ENCODE results near the gene PLTP. TPM values are rescaled to one million over a fixed set of nuclear protein-coding genes. Genes with fewer than 3 reads are reported as not detected.
"Not testable (repeated sequence)": the region's sequence is repeated elsewhere in the genome, so short reads cannot be mapped to it uniquely, and the experiment has no call there.

The PLTP gene
- total RNA-seq, 1 experiment from 2014 or later, result 62.5 TPM

DNA sequence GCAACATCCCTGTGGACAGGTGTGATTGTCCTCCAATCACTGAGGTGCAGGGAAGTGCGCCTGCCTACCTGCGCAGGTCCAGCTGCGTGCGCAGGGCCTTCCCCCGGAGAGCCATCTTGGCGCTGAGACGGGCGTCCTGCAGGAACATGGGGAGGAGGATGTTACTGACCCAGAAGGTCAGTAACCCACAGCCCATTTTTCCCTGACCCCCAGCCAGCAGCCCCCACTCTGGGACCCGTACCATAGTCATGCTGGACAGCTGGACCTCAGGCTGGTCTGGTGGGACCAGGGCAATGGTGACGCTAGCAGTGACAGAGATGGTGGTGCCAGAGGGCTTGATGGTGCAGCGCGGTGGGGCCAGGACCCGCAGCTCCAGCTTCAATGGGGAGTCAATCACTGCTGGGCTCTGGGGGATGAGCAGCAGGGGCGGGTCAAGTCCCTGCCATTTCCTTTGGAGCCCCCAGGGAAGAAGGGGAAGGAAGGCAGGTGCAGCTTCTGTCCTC is 9.7 kb downstream of the PLTP start:
- Histone ChIP-seq H3K79me1 (ENCODE audit: insufficient read depth, low read depth, low read length, poor library complexity, severe bottlenecking) (no peaks in the 10 kb centered on the region), H3K79me2 (ENCODE audit: insufficient read depth, low read length) (no peaks in the 10 kb centered on the region), H3K56ac (ENCODE audit: insufficient read length, low read depth, low read length) (no peak overlapping the region), H3K27ac (ENCODE audit: insufficient read length, low read depth, low read length) (no peak overlapping the region), H3T11ph (ENCODE audit: low read length) (no peak overlapping the region), H3K4me2 (ENCODE audit: insufficient read depth, insufficient read length, low read length) (no peak overlapping the region), H3K4ac (ENCODE audit: low read depth, low read length) (no peak overlapping the region), H2AK5ac (ENCODE audit: insufficient read length, low read length) (no peak overlapping the region), H2BK15ac (ENCODE audit: low read depth, low read length) (no peak overlapping the region), H3K14ac (ENCODE audit: insufficient read depth, low read length) (no peak overlapping the region), H3K23ac (ENCODE audit: insufficient read length, low read depth, low read length) (no peak overlapping the region), H3K23me2 (ENCODE audit: insufficient read length, low read depth, low read length, poor library complexity, severe bottlenecking) (no peaks in the 10 kb centered on the region), H2AFZ (ENCODE audit: low read length) (no peak overlapping the region), H3K9ac (ENCODE audit: extremely low read depth, insufficient read length, low read length) (no peak overlapping the region), H3K4me1 (ENCODE audit: insufficient read depth, low read length) (no peaks in the 10 kb centered on the region), H4K8ac (replicated peaks; ENCODE audit: insufficient read length, low read depth, low read length) (no peak overlapping the region), H4K5ac (ENCODE audit: insufficient read length, low read depth, low read length) (no peak overlapping the region), H3K18ac (ENCODE audit: insufficient read length, low read depth, low read length) (no peak overlapping the region), H2BK120ac (ENCODE audit: low read depth, low read length, poor library complexity, severe bottlenecking) (no peak overlapping the region), H2BK20ac (ENCODE audit: low read depth, low read length, poor library complexity, severe bottlenecking) (no peak overlapping the region), H4K91ac (ENCODE audit: insufficient read length, low read depth, low read length) (no peak overlapping the region), H3K27me3 (ENCODE audit: insufficient read depth, low read length) (no peaks in the 10 kb centered on the region), H2BK5ac (ENCODE audit: insufficient read length, low read length) (no peak overlapping the region), H3K9me3 (ENCODE audit: control insufficient read depth, low read depth, low read length) (no peaks in the 10 kb centered on the region), H2BK12ac (ENCODE audit: insufficient read length, low read depth, low read length) (no peak overlapping the region), H4K20me1 (ENCODE audit: control insufficient read depth, insufficient read depth, insufficient read length) (no peaks in the 10 kb centered on the region)
- peaks cover 43 to 63% (median 62%) of the 10 kb centered on the region in 3 experiments; a peak in 6 of 7 replicates for H3K36me3 Mint-ChIP-seq (ENCODE audit: insufficient read depth in 1 of 3, low read depth in 3 of 3)
- H3K9me3 Mint-ChIP-seq, result no peaks in the 10 kb centered on the region
- TF ChIP-seq, protein P1, sequence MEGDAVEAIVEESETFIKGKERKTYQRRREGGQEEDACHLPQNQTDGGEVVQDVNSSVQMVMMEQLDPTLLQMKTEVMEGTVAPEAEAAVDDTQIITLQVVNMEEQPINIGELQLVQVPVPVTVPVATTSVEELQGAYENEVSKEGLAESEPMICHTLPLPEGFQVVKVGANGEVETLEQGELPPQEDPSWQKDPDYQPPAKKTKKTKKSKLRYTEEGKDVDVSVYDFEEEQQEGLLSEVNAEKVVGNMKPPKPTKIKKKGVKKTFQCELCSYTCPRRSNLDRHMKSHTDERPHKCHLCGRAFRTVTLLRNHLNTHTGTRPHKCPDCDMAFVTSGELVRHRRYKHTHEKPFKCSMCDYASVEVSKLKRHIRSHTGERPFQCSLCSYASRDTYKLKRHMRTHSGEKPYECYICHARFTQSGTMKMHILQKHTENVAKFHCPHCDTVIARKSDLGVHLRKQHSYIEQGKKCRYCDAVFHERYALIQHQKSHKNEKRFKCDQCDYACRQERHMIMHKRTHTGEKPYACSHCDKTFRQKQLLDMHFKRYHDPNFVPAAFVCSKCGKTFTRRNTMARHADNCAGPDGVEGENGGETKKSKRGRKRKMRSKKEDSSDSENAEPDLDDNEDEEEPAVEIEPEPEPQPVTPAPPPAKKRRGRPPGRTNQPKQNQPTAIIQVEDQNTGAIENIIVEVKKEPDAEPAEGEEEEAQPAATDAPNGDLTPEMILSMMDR (conservative IDR thresholded peaks at IDR 0.05), result no peak
- no CpG with 5 or more reads among the region's 14 CpGs for WGBS (ENCODE audit: extremely low coverage, insufficient read length, low lambda C conversion rate)
- no peak overlapping the region for H3K27ac Mint-ChIP-seq
- peaks cover 6 to 7% of the 10 kb centered on the region in 2 experiments for H3K4me1 Mint-ChIP-seq
- no peak overlapping the region for H3K4me3 Mint-ChIP-seq
- no peak for DNase-seq
- H3K27me3 Mint-ChIP-seq (ENCODE audit: low read depth), result no peaks in the 10 kb centered on the region; the same call in 1 of the 2 replicates

DNA sequence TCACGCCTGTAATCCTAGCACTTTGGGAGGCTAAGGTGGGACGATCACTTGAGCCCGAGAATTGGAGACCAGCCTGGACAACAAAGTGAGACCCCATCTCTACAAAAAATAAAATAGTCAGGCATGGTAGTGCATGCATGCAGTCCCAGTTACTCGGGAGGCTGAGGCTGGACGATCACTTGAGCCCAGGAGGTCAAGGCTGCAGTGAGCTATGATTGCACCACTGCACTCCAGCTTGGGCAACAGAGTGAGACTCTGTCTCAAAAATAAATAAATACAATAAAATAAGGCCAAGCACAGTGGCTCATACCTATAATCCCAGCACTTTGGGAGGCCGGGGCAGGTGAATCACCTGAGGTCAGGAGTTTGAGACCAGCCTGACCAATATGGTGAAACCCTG is 10.6 kb downstream of the PLTP start:
- H2BK120ac ChIP-seq (ENCODE audit: low read depth, low read length, poor library complexity, severe bottlenecking); H3K27me3 Mint-ChIP-seq (ENCODE audit: low read depth): not testable (repeated sequence)
- no CpG with 5 or more reads among the region's 6 CpGs for WGBS (ENCODE audit: extremely low coverage, insufficient read length, low lambda C conversion rate)

More for the DNA sequence above, 10.6 kb downstream of the PLTP start:
- not testable (repeated sequence) for H3K4me2 ChIP-seq (ENCODE audit: insufficient read depth, insufficient read length, low read length); H4K20me1 ChIP-seq (ENCODE audit: control insufficient read depth, insufficient read depth, insufficient read length); H2AK5ac ChIP-seq (ENCODE audit: insufficient read length, low read length); H3K27ac Mint-ChIP-seq; H4K91ac ChIP-seq (ENCODE audit: insufficient read length, low read depth, low read length); H3K79me2 ChIP-seq (ENCODE audit: insufficient read depth, low read length); H3K4ac ChIP-seq (ENCODE audit: low read depth, low read length); H3K23me2 ChIP-seq (ENCODE audit: insufficient read length, low read depth, low read length, poor library complexity, severe bottlenecking); H2BK20ac ChIP-seq (ENCODE audit: low read depth, low read length, poor library complexity, severe bottlenecking); H3K9me3 Mint-ChIP-seq; H3K23ac ChIP-seq (ENCODE audit: insufficient read length, low read depth, low read length); H4K8ac ChIP-seq (replicated peaks; ENCODE audit: insufficient read length, low read depth, low read length); H2AFZ ChIP-seq (ENCODE audit: low read length); H3K9me3 ChIP-seq (ENCODE audit: control insufficient read depth, low read depth, low read length); H3K9ac ChIP-seq (ENCODE audit: extremely low read depth, insufficient read length, low read length); H3K79me1 ChIP-seq (ENCODE audit: insufficient read depth, low read depth, low read length, poor library complexity, severe bottlenecking); H4K5ac ChIP-seq (ENCODE audit: insufficient read length, low read depth, low read length); H2BK12ac ChIP-seq (ENCODE audit: insufficient read length, low read depth, low read length); H3T11ph ChIP-seq (ENCODE audit: low read length); DNase-seq; H2BK5ac ChIP-seq (ENCODE audit: insufficient read length, low read length); H3K4me3 Mint-ChIP-seq; H3K18ac ChIP-seq (ENCODE audit: insufficient read length, low read depth, low read length); H3K27me3 ChIP-seq (ENCODE audit: insufficient read depth, low read length); H3K14ac ChIP-seq (ENCODE audit: insufficient read depth, low read length); H3K4me1 ChIP-seq (ENCODE audit: insufficient read depth, low read length); H3K27ac ChIP-seq (ENCODE audit: insufficient read length, low read depth, low read length); H3K4me1 Mint-ChIP-seq; H2BK15ac ChIP-seq (ENCODE audit: low read depth, low read length); H3K56ac ChIP-seq (ENCODE audit: insufficient read length, low read depth, low read length)
- H3K36me3 Mint-ChIP-seq (ENCODE audit: insufficient read depth in 1 of 3, low read depth in 3 of 3), result peaks cover 43 to 65% (median 65%) of the 10 kb centered on the region in 3 experiments
